OCI-LY1 (cell line): ENCODE measurements around the gene PDE5A.

ENCODE experiments used
- H2AFZ ChIP-seq: fragments of 200-600 bp; sonication (generic), shearing (Covaris generic); 2 replicates; pipeline ENCODE4 v1.6.0; 2014; ENCODE audit warnings: antibody characterized with exemption, mild to moderate bottlenecking, low read length
- H3F3A ChIP-seq: fragments of 200-600 bp; sonication (generic), shearing (Covaris generic); 2 replicates; pipeline ENCODE4 v1.6.0; 2014; ENCODE audit warnings: mild to moderate bottlenecking, antibody characterized with exemption, low read length, moderate library complexity; ENCODE audit not compliant: insufficient read depth
- H3K27ac ChIP-seq: fragments of 200-600 bp; sonication (generic); 2 replicates; pipeline ENCODE4 v1.5.1; 2014; ENCODE audit warnings: low read length, mixed run types, mild to moderate bottlenecking, low read depth; ENCODE audit not compliant: poor library complexity, severe bottlenecking
- H3K27me3 ChIP-seq: fragments of 200-600 bp; sonication (generic); 2 replicates; pipeline ENCODE4 v1.6.0; 2014; ENCODE audit warnings: antibody characterized with exemption, mild to moderate bottlenecking, low read length, moderate library complexity; ENCODE audit not compliant: insufficient read depth
- H3K36me3 ChIP-seq: fragments of 200-600 bp; sonication (generic); 2 replicates; pipeline ENCODE4 v1.6.1; 2014; ENCODE audit warnings: mild to moderate bottlenecking, antibody characterized with exemption, low read length, moderate library complexity, mixed read lengths; ENCODE audit not compliant: insufficient read depth
- H3K4me1 ChIP-seq: fragments of 200-600 bp; sonication (generic); 2 replicates; pipeline ENCODE4 v1.5.1; 2014; ENCODE audit warnings: mild to moderate bottlenecking, low read length, moderate library complexity; ENCODE audit not compliant: insufficient read depth, severe bottlenecking
- H3K4me2 ChIP-seq: fragments of 200-600 bp; sonication (generic), shearing (Covaris generic); 2 replicates; pipeline ENCODE4 v1.6.1; 2014; ENCODE audit warnings: low read length
- H3K4me3 ChIP-seq: fragments of 200-600 bp; sonication (generic); 2 replicates; pipeline ENCODE4 v1.5.1; 2014; ENCODE audit warnings: low read length, low read depth, mild to moderate bottlenecking, mixed read lengths; ENCODE audit not compliant: poor library complexity, severe bottlenecking
- H3K79me2 ChIP-seq: fragments of 200-600 bp; shearing (Covaris generic); 2 replicates; pipeline ENCODE4 v1.6.1; 2016; ENCODE audit warnings: mixed run types, low read length, mixed read lengths; ENCODE audit not compliant: insufficient read depth
- H3K9ac ChIP-seq: fragments of 200-600 bp; sonication (generic), shearing (Covaris generic); 2 replicates; pipeline ENCODE4 v1.6.1; 2014; ENCODE audit warnings: mild to moderate bottlenecking, low read length, mixed read lengths
- H3K9me2 ChIP-seq: fragments of 200-600 bp; sonication (generic), shearing (Covaris generic); 2 replicates; pipeline ENCODE4 v1.6.1; 2014; ENCODE audit warnings: low read depth, mild to moderate bottlenecking, low read length, mixed read lengths
- H3K9me3 ChIP-seq: fragments of 200-600 bp; shearing (Covaris generic); 2 replicates; pipeline ENCODE4 v1.6.1; 2014; ENCODE audit warnings: low read length, mixed read lengths
- H4K20me1 ChIP-seq: fragments of 200-600 bp; sonication (generic), shearing (Covaris generic); 2 replicates; pipeline ENCODE4 v1.6.0; 2016; ENCODE audit warnings: mild to moderate bottlenecking, low read length; ENCODE audit not compliant: insufficient read depth
- EZH2 ChIP-seq: fragments of 200-600 bp; sonication (generic), shearing (Covaris generic); IDR thresholded peaks from 2 replicates; pipeline ENCODE4 v1.8.0; 2017; ENCODE audit warnings: borderline replicate concordance, mixed run types, mild to moderate bottlenecking, antibody characterized with exemption, low read length, moderate library complexity, mixed read lengths
- TF ChIP-seq, protein P1 (sequence below): fragments of 200-600 bp; sonication (generic), shearing (Covaris generic); IDR thresholded peaks from 2 replicates; pipeline ENCODE4 v1.5.1; 2017; ENCODE audit warnings: mild to moderate bottlenecking, antibody characterized with exemption, low read length, moderate library complexity, mixed read lengths

The PDE5A gene

DNA sequence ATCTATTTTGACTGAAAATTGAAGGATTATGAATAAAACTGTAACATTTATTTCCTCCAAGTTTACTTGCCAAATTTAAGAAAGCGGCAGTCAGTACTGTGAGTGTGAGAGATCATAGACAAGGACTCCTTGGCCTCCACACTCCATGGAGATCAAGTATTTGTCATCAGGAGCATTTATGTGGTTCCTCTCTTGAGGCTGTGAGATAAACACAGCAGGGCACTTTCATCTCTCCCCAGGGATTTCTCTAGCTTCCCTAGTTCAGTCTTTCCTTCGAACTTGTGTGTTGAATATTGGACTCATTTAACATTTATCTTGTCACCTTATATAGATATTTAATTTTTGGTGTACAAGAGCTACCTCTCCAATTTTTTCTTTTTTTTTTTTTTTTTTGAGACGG, 40.8 kb downstream of the PDE5A start:
- Histone ChIP-seq H3K9me3 (no peaks in the 10 kb centered on the region), H2AFZ (no peak overlapping the region), H4K20me1 (no peaks in the 10 kb centered on the region), H3K27ac (no peak overlapping the region), H3K27me3 (no peaks in the 10 kb centered on the region), H3K4me2 (no peak overlapping the region), H3F3A (no peaks in the 10 kb centered on the region), H3K9ac (no peak overlapping the region), H3K4me3 (no peak overlapping the region), H3K36me3 (no peaks in the 10 kb centered on the region), H3K79me2 (no peaks in the 10 kb centered on the region), H3K9me2 (no peaks in the 10 kb centered on the region), H3K4me1 (no peaks in the 10 kb centered on the region)
- TF ChIP-seq EZH2, result no peak
- TF ChIP-seq, protein P1, sequence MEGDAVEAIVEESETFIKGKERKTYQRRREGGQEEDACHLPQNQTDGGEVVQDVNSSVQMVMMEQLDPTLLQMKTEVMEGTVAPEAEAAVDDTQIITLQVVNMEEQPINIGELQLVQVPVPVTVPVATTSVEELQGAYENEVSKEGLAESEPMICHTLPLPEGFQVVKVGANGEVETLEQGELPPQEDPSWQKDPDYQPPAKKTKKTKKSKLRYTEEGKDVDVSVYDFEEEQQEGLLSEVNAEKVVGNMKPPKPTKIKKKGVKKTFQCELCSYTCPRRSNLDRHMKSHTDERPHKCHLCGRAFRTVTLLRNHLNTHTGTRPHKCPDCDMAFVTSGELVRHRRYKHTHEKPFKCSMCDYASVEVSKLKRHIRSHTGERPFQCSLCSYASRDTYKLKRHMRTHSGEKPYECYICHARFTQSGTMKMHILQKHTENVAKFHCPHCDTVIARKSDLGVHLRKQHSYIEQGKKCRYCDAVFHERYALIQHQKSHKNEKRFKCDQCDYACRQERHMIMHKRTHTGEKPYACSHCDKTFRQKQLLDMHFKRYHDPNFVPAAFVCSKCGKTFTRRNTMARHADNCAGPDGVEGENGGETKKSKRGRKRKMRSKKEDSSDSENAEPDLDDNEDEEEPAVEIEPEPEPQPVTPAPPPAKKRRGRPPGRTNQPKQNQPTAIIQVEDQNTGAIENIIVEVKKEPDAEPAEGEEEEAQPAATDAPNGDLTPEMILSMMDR, result no peak

DNA sequence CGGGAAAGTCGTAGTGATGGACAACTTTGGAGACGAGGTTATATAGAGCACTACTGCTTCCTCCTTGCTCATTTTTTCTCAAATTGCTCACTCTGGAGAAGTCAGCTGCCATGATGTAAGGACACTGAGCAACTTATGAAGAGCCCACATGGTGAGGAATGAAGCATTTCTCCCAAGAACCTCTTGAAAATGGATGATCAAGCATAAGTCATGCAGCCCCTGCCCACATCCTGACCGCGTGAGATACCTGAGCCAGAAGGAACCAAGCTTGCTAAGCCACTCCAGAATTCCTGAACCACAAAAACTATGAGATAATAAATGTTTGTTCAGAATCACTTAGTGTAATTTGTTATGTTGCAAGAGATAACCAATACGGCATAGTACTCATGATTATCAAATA, 42.8 kb downstream of the PDE5A start:
- TF ChIP-seq, protein P1, result no peak
- no peak for TF ChIP-seq EZH2
- Histone ChIP-seq H3K9me3 (no peaks in the 10 kb centered on the region), H4K20me1 (no peaks in the 10 kb centered on the region), H3F3A (no peaks in the 10 kb centered on the region), H3K9ac (no peak overlapping the region), H3K36me3 (no peaks in the 10 kb centered on the region), H3K4me2 (no peak overlapping the region), H3K4me3 (no peak overlapping the region), H2AFZ (no peak overlapping the region), H3K79me2 (no peaks in the 10 kb centered on the region), H3K9me2 (no peaks in the 10 kb centered on the region), H3K27ac (no peak overlapping the region), H3K27me3 (no peaks in the 10 kb centered on the region), H3K4me1 (no peaks in the 10 kb centered on the region)

DNA sequence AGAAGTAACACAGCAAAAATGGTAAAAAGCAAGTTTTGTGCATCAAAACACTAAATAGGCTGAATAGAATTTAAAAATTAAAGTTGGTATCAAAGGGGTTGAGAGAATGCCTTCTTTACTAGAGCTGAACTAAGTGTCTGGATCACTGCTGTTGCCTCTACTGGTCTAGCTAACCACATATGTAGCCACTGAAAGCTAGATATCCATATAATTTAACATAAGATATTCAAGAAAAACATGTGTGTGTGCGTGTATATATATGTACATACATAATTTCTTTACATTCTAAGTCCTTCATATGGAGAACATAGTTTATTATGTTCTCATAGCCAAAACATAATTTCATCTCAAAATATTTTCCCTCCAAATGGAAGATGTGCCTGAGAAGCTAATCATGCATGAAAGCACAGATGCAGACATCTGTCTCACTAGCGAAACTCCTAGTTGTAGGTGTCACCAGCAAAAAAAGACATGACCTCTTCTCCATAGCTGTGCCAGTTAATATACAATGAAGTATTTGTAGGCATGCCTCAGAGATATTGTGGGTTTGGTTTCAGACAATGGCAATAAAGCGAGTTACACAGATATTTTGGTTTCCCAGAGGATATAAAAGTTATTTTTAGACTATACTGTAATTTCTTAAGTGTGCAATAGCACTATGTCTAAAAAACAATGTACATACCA, 47.3 kb downstream of the PDE5A start:
- Histone ChIP-seq H3K4me3 (no peak overlapping the region), H3K9ac (no peak overlapping the region), H3K27ac (no peak overlapping the region), H3K27me3 (no peaks in the 10 kb centered on the region), H3K4me1 (no peaks in the 10 kb centered on the region), H4K20me1 (no peaks in the 10 kb centered on the region), H3F3A (no peaks in the 10 kb centered on the region), H3K9me3 (no peaks in the 10 kb centered on the region), H3K79me2 (no peaks in the 10 kb centered on the region), H3K36me3 (no peaks in the 10 kb centered on the region), H3K9me2 (no peaks in the 10 kb centered on the region), H3K4me2 (no peak overlapping the region), H2AFZ (no peak overlapping the region)
- no peak for TF ChIP-seq EZH2
- TF ChIP-seq, protein P1, result no peak
